HG02938 (cell line): Measurements from ENCODE around the gene PAIP2B.

Experiments
- ATAC-seq: cut with Tn5 transposase; IDR thresholded peaks from one replicate; pipeline ENCODE4 v1.9.1; 2021; ENCODE audit warnings: mild to moderate bottlenecking, moderate library complexity; ENCODE audit not compliant: unreplicated experiment

PAIP2B gene

GRCh38 chr2:71154279-71154678 is 72.6 kb downstream of the PAIP2B start:
- no peak for ATAC-seq

- ATAC-seq = no peak
Observed at GRCh38 chr2:71153585-71154224, 73.2 kb downstream of the PAIP2B start.

DNA sequence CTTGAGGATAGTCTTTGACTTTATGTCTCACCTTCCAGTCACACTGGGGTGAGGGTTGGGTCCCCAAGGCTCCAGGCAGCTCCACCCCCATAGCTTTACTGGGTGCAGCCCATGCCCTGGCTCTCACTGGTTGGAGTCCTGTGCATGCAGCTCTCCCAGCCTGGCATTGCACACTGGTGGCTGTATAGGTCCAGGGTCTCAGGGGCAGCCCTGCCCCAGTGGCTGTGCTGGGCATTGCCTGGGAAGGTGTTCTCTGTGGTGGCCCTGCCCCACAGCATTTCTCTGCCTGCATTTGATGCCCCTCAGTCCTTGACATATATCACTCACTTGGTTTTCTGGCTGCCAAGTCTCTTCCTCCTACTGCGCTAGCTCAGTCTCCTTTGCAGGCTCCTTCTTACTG is 75.3 kb downstream of the PAIP2B start:
- no peak for ATAC-seq

DNA sequence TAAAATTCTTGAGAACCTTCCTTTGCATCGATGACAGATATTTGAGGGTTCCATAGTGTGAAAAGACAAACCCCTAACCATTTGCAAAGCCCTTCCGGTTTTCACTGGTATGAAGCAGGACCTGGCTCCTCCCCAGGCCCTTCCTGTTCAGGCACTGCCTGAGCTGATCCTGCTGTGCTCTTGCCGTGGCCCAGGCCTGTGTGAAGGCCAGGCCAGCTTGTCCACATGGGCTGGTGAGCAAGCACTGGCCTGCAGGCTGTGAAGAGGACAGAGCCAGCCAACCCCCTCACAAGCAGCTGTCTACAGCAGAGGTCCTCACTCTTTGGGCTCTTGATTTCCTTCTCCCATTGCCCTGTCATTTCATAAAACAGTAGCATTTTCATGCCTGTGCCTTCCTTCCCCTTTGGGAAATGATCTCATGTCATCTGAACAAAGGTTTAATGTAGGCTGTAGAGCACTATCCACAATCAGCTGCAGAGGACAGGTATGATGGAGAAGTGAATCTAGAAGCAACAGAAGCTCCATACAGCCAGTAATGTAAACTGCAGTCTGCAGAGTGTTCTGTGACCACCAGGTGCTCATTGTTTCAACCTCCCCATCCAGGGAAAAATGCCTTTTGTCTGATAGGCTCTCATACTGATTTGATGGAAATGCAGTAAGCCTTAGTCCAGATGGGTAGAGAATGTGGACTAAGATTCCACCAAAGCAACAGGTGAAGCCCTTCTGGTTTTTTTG is 76.7 kb downstream of the PAIP2B start:
- no peak for ATAC-seq

- ATAC-seq = no peak
Observed at GRCh38 chr2:71148506-71149063, 78.3 kb downstream of the PAIP2B start.

GRCh38 chr2:71143782-71144181 is 83.1 kb downstream of the PAIP2B start:
- ATAC-seq = no peak

GRCh38 chr2:71136174-71136573 is 90.7 kb downstream of the PAIP2B start:
- no peak for ATAC-seq

GRCh38 chr2:71133603-71134002 is 93.3 kb downstream of the PAIP2B start:
- no peak for ATAC-seq
